DND-41 (cell line): Measurements from ENCODE around the gene CCNL1.

Source experiments
- CTCF ChIP-seq: IDR thresholded peaks from 2 replicates; pipeline ENCODE4 v1.5.1; 2012; ENCODE audit warnings: borderline replicate concordance, low read length, moderate library complexity, mild to moderate bottlenecking; ENCODE audit not compliant: poor library complexity, severe bottlenecking; ENCODE audit errors: extremely low read depth
- EZH2 ChIP-seq: IDR thresholded peaks from 3 replicates; pipeline ENCODE4 v1.6.1; 2012; ENCODE audit warnings: borderline replicate concordance, low read depth, mild to moderate bottlenecking, moderate library complexity, low read length, inconsistent platforms; ENCODE audit not compliant: severe bottlenecking

- TF ChIP-seq CTCF (no peak), EZH2 (no peak)
These were observed 30.9 kb downstream of the CCNL1 start for GRCh38 chr3:157128771-157129681.
